Sigmoid colon (tissue), 4 donors: Measurements from ENCODE around the gene SEC61A1.

Source experiments
- EP300 ChIP-seq, 4 donors: sonication (generic); formaldehyde crosslinking; IDR thresholded peaks; one replicate each; pipeline ENCODE4 v1.6.1; 2017; ENCODE audit warnings: antibody characterized with exemption in 4 of 4
- POLR2A ChIP-seq, 2 donors: fragments of 450-650 bp; IDR thresholded peaks; one replicate each; pipeline ENCODE4 v1.6.1; 2016; ENCODE audit warnings: antibody characterized with exemption in 2 of 2, mild to moderate bottlenecking in 2 of 2, moderate library complexity in 2 of 2
- POLR2AphosphoS5 ChIP-seq, 4 donors: sonication (generic); formaldehyde crosslinking; IDR thresholded peaks; one replicate each; pipeline ENCODE4 v1.6.1; 2017; ENCODE audit warnings: antibody characterized with exemption in 4 of 4
- TF ChIP-seq, protein P1 (sequence below), 4 experiments: fragments of 450-650 bp in 3 of 4; fragments of 200-600 bp in 1 of 4; IDR thresholded peaks; one replicate each; pipeline ENCODE4 v1.5.1; 2016 to 2019; ENCODE audit warnings: antibody characterized with exemption in 4 of 4, mild to moderate bottlenecking in 3 of 4, moderate library complexity in 2 of 4

DNA sequence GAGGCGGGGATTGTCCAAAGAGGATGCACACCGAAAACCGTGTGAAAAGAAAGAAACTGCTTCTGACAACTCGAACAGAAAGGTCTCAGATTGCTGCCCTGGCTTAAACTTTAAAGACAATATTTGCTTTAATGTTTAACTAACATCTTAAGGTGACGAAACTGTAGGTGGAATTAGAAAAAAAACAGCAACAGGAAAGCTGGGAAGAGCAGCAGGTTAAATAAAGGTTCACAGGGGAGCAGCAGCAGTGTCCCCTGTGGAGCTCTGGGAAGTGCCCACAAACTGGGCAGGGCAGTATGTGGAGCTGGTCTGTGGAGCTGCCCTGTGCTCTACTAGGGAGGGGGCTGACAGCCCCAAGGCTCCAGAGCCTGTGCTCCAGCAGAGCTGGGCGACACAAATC, 46.0 kb downstream of the SEC61A1 start:
- TF ChIP-seq POLR2AphosphoS5 (IDR thresholded peaks at IDR 0.05): no peak
- TF ChIP-seq, protein P1, sequence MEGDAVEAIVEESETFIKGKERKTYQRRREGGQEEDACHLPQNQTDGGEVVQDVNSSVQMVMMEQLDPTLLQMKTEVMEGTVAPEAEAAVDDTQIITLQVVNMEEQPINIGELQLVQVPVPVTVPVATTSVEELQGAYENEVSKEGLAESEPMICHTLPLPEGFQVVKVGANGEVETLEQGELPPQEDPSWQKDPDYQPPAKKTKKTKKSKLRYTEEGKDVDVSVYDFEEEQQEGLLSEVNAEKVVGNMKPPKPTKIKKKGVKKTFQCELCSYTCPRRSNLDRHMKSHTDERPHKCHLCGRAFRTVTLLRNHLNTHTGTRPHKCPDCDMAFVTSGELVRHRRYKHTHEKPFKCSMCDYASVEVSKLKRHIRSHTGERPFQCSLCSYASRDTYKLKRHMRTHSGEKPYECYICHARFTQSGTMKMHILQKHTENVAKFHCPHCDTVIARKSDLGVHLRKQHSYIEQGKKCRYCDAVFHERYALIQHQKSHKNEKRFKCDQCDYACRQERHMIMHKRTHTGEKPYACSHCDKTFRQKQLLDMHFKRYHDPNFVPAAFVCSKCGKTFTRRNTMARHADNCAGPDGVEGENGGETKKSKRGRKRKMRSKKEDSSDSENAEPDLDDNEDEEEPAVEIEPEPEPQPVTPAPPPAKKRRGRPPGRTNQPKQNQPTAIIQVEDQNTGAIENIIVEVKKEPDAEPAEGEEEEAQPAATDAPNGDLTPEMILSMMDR (IDR thresholded peaks at IDR 0.05): no peak
- TF ChIP-seq POLR2A (IDR thresholded peaks at IDR 0.05): no peak
- no peak for TF ChIP-seq EP300 (IDR thresholded peaks at IDR 0.05)
